ENCODE results near the gene UROC1. TPM values are rescaled to one million over a fixed set of nuclear protein-coding genes. Genes with fewer than 3 reads are reported as not detected.

The UROC1 gene
- total RNA-seq, 1 donor from 2014 or later = not detected

DNA sequence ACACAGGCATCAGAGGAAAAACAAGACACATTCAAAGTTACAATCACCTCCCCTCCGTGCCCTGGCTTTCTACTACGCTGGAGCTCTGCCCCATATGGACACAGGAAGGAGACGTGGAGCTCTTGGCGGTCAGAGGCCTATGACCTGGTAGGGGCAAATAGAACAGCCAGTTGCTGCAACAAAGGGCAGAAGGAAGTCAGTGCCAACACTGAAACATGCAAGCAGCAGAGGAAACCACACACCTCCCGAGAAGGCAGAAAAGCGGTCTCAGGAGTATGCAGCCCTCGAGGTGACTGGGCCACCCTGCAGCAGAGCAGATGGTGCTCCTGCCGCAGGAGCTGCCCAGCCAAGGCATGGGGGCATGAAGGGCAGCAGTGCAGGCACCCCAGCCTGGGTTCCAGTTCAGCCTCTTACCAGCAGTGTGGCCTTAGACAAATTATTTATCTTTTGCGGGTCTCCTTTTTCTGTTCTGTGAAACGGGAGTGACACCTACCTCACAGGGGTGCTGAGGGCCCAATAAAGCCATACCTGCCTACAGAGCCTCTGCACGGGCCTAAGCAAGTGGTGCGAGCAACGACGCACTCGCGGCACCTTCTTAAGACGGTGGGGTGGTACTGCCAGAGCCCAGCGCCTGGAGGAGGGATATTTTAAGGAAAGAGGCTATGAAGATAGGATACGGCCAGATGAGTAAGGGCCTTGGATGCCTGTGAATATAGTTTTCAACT is 50.5 kb downstream of the UROC1 start:
- H3K4me1 ChIP-seq = peaks cover 6% of the 10 kb centered on the region in 2 donors
- H3K27me3 ChIP-seq = no peaks in the 10 kb centered on the region
- TF ChIP-seq, protein P1, sequence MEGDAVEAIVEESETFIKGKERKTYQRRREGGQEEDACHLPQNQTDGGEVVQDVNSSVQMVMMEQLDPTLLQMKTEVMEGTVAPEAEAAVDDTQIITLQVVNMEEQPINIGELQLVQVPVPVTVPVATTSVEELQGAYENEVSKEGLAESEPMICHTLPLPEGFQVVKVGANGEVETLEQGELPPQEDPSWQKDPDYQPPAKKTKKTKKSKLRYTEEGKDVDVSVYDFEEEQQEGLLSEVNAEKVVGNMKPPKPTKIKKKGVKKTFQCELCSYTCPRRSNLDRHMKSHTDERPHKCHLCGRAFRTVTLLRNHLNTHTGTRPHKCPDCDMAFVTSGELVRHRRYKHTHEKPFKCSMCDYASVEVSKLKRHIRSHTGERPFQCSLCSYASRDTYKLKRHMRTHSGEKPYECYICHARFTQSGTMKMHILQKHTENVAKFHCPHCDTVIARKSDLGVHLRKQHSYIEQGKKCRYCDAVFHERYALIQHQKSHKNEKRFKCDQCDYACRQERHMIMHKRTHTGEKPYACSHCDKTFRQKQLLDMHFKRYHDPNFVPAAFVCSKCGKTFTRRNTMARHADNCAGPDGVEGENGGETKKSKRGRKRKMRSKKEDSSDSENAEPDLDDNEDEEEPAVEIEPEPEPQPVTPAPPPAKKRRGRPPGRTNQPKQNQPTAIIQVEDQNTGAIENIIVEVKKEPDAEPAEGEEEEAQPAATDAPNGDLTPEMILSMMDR (IDR thresholded peaks at IDR 0.05) = no peak
- intact Hi-C loops (cut with DNase I) = no loop called here
- no peak for DNase-seq (ENCODE audit: low spot score in 2 of 2)
- H3K4me3 ChIP-seq = no peak overlapping the region
- H3K36me3 ChIP-seq = peaks cover 85 to 93% of the 10 kb centered on the region in 2 donors
- H3K9me3 ChIP-seq = no peaks in the 10 kb centered on the region
- no peak overlapping the region for H3K27ac ChIP-seq

DNA sequence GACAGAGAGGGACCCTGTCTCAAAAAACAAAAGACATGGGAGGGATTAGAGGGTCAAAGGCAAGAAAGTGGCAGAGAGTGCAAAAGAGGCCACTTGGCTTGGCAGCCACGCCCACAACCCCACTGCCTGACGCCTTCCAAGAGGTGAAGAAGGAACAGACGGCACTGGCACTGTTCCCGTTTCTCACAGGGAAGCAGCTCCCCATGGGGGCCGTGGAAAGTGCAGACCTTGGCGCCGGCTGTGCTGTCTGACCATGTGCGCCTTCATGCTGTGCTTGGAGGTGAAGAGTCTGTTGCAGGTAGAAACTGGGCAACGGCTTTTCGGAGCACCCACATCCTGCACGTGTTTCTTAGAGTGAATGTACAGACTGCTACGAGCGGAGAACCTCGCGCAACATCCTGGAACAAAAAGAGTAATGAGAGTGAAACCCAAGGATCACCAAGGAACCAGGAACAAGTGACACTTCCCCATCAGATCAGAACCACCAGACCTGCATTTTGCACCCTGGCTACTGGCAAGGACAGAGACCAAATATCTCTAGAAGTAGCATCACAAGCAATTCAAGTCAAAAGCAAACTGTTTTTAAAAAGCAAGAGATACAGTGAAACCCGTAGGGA is 51.5 kb downstream of the UROC1 start:
- Histone ChIP-seq H3K4me3 (no peak overlapping the region), H3K27ac (no peak overlapping the region), H3K4me1 (no peaks in the 10 kb centered on the region), H3K9me3 (no peaks in the 10 kb centered on the region), H3K36me3 (peaks cover 87 to 99% of the 10 kb centered on the region in 2 donors), H3K27me3 (no peaks in the 10 kb centered on the region)
- DNase-seq (ENCODE audit: low spot score in 2 of 2) = no peak
- TF ChIP-seq, protein P1 (IDR thresholded peaks at IDR 0.05) = no peak
- intact Hi-C loops (cut with DNase I) = no loop called here

DNA sequence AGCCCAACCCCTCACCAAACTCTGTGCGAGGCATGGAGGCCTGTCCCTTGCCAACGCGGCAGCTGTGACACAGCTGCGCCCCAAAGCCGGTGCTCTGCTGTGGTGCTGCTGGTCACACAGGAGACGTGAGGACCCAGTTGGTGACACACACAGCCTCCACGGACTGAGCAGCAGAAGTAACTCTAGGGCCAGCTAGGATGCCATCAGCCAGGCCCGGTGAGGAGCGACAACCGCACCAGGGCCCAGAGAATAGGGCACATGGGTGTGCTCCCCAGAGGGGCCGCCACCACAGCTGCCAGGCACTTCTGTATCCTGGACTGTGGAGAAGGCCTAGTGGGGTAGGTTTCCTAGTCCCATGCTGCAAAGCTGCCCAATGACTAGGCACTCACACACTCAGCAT is 52.6 kb downstream of the UROC1 start:
- DNase-seq (ENCODE audit: low spot score in 2 of 2) = no peak
- H3K4me1 ChIP-seq = no peaks in the 10 kb centered on the region
- intact Hi-C loops (cut with DNase I) = no loop called here
- H3K9me3 ChIP-seq = no peaks in the 10 kb centered on the region
- no peak overlapping the region for H3K4me3 ChIP-seq
- no peak overlapping the region for H3K27ac ChIP-seq
- TF ChIP-seq, protein P1 (IDR thresholded peaks at IDR 0.05) = no peak
- H3K27me3 ChIP-seq = no peaks in the 10 kb centered on the region
- H3K36me3 ChIP-seq = peaks cover 87 to 99% of the 10 kb centered on the region in 2 donors

DNA sequence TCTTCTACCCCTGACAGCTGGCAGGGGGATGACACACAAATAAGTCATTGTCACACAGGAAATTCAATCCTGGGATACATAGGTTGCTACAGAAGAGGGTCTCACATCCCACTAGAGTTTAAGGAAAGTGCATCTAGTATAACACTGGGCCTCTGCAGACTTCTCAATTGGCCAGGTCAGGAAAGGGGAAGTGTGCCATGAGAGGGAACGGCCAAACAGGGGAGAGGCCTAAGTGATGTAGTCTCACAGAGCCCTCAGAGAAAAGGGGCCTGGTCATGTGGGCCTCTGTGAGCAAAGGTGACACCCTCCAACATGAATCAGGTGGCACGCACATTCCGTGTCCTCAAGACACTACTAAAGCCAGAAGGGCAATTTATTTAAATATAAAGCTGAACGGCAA is 53.1 kb downstream of the UROC1 start:
- TF ChIP-seq, protein P1 (IDR thresholded peaks at IDR 0.05) = no peak
- intact Hi-C loops (cut with DNase I) = no loop called here
- DNase-seq (ENCODE audit: low spot score in 2 of 2) = no peak
- Histone ChIP-seq H3K27me3 (no peaks in the 10 kb centered on the region), H3K4me3 (no peak overlapping the region), H3K4me1 (no peaks in the 10 kb centered on the region), H3K9me3 (no peaks in the 10 kb centered on the region), H3K27ac (no peak overlapping the region), H3K36me3 (peaks cover 87 to 99% of the 10 kb centered on the region in 2 donors)

DNA sequence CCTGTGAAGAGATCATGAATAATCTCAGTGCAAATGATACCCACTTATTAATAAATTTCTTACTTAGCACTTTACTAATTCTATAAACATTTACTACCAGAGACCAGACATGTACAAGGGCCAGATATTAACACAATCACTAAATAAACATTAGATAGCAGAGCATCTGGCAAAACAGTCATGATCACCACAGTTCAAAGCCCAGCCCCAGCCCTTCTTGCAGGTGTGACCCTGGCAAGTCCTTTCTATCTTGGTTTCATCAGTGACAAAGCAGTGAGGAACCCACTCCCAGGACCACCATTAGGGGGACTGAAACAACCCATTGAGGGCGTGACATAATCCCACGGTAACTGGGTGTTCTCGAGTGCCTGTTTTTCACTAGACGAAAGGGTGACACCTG is 53.5 kb downstream of the UROC1 start:
- H3K4me1 ChIP-seq = no peaks in the 10 kb centered on the region
- H3K4me3 ChIP-seq = no peak overlapping the region
- DNase-seq (ENCODE audit: low spot score in 2 of 2) = no peak
- no peak overlapping the region for H3K27ac ChIP-seq
- intact Hi-C loops (cut with DNase I) = no loop called here
- H3K36me3 ChIP-seq = peaks cover 87 to 99% of the 10 kb centered on the region in 2 donors
- H3K27me3 ChIP-seq = no peaks in the 10 kb centered on the region
- H3K9me3 ChIP-seq = no peaks in the 10 kb centered on the region
- TF ChIP-seq, protein P1 (IDR thresholded peaks at IDR 0.05) = no peak

Data from ascending aorta (tissue), 2 donors.